NT2/D1 (cell line): Measurements from ENCODE around the gene CFAP61.

ENCODE experiments used
- DNase-seq: peaks from one replicate; pipeline ENCODE4 v3.0.0-alpha.2; 2011; ENCODE audit warnings: low read depth, low spot score
- H3K27me3 ChIP-seq: 2 replicates; pipeline ENCODE4 v1.6.0; 2011; ENCODE audit warnings: mild to moderate bottlenecking; ENCODE audit not compliant: insufficient read length, insufficient read depth
- H3K36me3 ChIP-seq: 2 replicates; pipeline ENCODE4 v1.6.1; 2011; ENCODE audit warnings: mild to moderate bottlenecking, low read length, mixed read lengths; ENCODE audit not compliant: insufficient read depth, insufficient read length
- H3K4me1 ChIP-seq: 2 replicates; pipeline ENCODE4 v1.5.1; 2011; ENCODE audit not compliant: insufficient read depth, insufficient read length
- H3K4me3 ChIP-seq: 2 replicates; pipeline ENCODE4 v1.5.1; 2011; ENCODE audit warnings: low read depth; ENCODE audit not compliant: insufficient read length
- H3K9ac ChIP-seq: 2 replicates; pipeline ENCODE4 v1.6.0; 2011; ENCODE audit warnings: low read depth; ENCODE audit not compliant: insufficient read length
- H3K9me3 ChIP-seq: 2 replicates; pipeline ENCODE4 v1.5.1; 2011; ENCODE audit warnings: mild to moderate bottlenecking, low read length; ENCODE audit not compliant: insufficient read depth
- SUZ12 ChIP-seq: IDR thresholded peaks from 2 replicates; pipeline ENCODE4 v1.6.1; 2011; ENCODE audit not compliant: insufficient read length, insufficient read depth; ENCODE audit errors: extremely low read depth
- YY1 ChIP-seq: IDR thresholded peaks from 2 replicates; pipeline ENCODE4 v1.6.1; 2011; ENCODE audit not compliant: insufficient read length, insufficient read depth
- ZNF274 ChIP-seq: IDR thresholded peaks from 2 replicates; pipeline ENCODE4 v1.6.1; 2011; ENCODE audit warnings: mild to moderate bottlenecking, low read depth, low read length

CFAP61 gene

GRCh38 chr20:20295621-20296498 is 243.5 kb downstream of the CFAP61 start:
- no peaks in the 10 kb centered on the region for H3K36me3 ChIP-seq
- no peaks in the 10 kb centered on the region for H3K4me1 ChIP-seq
- H3K4me3 ChIP-seq, result no peak overlapping the region
- no peak for DNase-seq
- no peak for TF ChIP-seq SUZ12
- TF ChIP-seq YY1, result no peak
- TF ChIP-seq ZNF274, result no peak
- H3K9ac ChIP-seq, result no peak overlapping the region
- no peaks in the 10 kb centered on the region for H3K9me3 ChIP-seq
- H3K27me3 ChIP-seq, result no peaks in the 10 kb centered on the region

- Histone ChIP-seq H3K27me3 (no peaks in the 10 kb centered on the region), H3K9ac (no peak overlapping the region), H3K4me3 (no peak overlapping the region), H3K36me3 (no peaks in the 10 kb centered on the region), H3K9me3 (no peaks in the 10 kb centered on the region), H3K4me1 (no peaks in the 10 kb centered on the region)
- TF ChIP-seq ZNF274 (no peak), YY1 (no peak), SUZ12 (no peak)
- no peak for DNase-seq
Measured at GRCh38 chr20:20297181-20297580, 244.8 kb downstream of the CFAP61 start.

- Histone ChIP-seq H3K4me1 (no peaks in the 10 kb centered on the region), H3K9ac (no peak overlapping the region), H3K27me3 (no peaks in the 10 kb centered on the region), H3K36me3 (no peaks in the 10 kb centered on the region), H3K9me3 (no peaks in the 10 kb centered on the region), H3K4me3 (no peak overlapping the region)
- no peak for TF ChIP-seq SUZ12
- no peak for TF ChIP-seq ZNF274
- TF ChIP-seq YY1, result no peak
- DNase-seq, result no peak
Measured at GRCh38 chr20:20297752-20298151, 245.4 kb downstream of the CFAP61 start.

GRCh38 chr20:20299904-20300303 is 247.6 kb downstream of the CFAP61 start:
- no peaks in the 10 kb centered on the region for H3K4me1 ChIP-seq

GRCh38 chr20:20303320-20303719 is 251.0 kb downstream of the CFAP61 start:
- H3K36me3 ChIP-seq, result no peaks in the 10 kb centered on the region
- DNase-seq, result no peak
- H3K27me3 ChIP-seq, result no peaks in the 10 kb centered on the region
- H3K4me1 ChIP-seq, result no peaks in the 10 kb centered on the region
- TF ChIP-seq SUZ12 (no peak), ZNF274 (no peak)
- no peak overlapping the region for H3K9ac ChIP-seq
- H3K9me3 ChIP-seq, result no peaks in the 10 kb centered on the region
- no peak overlapping the region for H3K4me3 ChIP-seq

More at GRCh38 chr20:20299904-20300303, 247.6 kb downstream of the CFAP61 start:
- H3K36me3 ChIP-seq, result no peaks in the 10 kb centered on the region
- no peaks in the 10 kb centered on the region for H3K27me3 ChIP-seq
- H3K9me3 ChIP-seq, result no peaks in the 10 kb centered on the region
- H3K4me3 ChIP-seq, result no peak overlapping the region
- no peak overlapping the region for H3K9ac ChIP-seq
- no peak for DNase-seq
- no peak for TF ChIP-seq YY1
- TF ChIP-seq ZNF274, result no peak
- TF ChIP-seq SUZ12, result no peak

GRCh38 chr20:20303742-20304141 is 251.4 kb downstream of the CFAP61 start:
- Histone ChIP-seq H3K9ac (no peak overlapping the region), H3K27me3 (no peaks in the 10 kb centered on the region), H3K4me3 (no peak overlapping the region), H3K9me3 (no peaks in the 10 kb centered on the region), H3K4me1 (no peaks in the 10 kb centered on the region), H3K36me3 (no peaks in the 10 kb centered on the region)
- no peak for TF ChIP-seq SUZ12
- no peak for TF ChIP-seq YY1
- no peak for TF ChIP-seq ZNF274
- DNase-seq, result no peak

- TF ChIP-seq SUZ12, result no peak
- no peak for TF ChIP-seq YY1
- no peak for TF ChIP-seq ZNF274
- DNase-seq, result no peak
- no peaks in the 10 kb centered on the region for H3K9me3 ChIP-seq
- no peaks in the 10 kb centered on the region for H3K4me1 ChIP-seq
- no peaks in the 10 kb centered on the region for H3K27me3 ChIP-seq
- H3K9ac ChIP-seq, result no peak overlapping the region
- H3K36me3 ChIP-seq, result no peaks in the 10 kb centered on the region
- no peak overlapping the region for H3K4me3 ChIP-seq
Measured at GRCh38 chr20:20304942-20305341, 252.6 kb downstream of the CFAP61 start.

GRCh38 chr20:20312562-20312961 is 260.2 kb downstream of the CFAP61 start:
- Histone ChIP-seq H3K4me3 (no peak overlapping the region), H3K9me3 (no peaks in the 10 kb centered on the region; the same call in 1 of the 2 replicates), H3K4me1 (no peaks in the 10 kb centered on the region), H3K9ac (no peak overlapping the region), H3K27me3 (no peaks in the 10 kb centered on the region), H3K36me3 (no peaks in the 10 kb centered on the region)
- DNase-seq, result no peak
- TF ChIP-seq SUZ12, result no peak
